Natural killer cell (primary cell): ENCODE results near the gene CLTA. TPM values are rescaled to one million over a fixed set of nuclear protein-coding genes. Genes with fewer than 3 reads are reported as not detected.
A peak's percentile ranks its signal among the peaks of the same experiment; 100 is the strongest.

Source experiments
- ATAC-seq, 3 donors: fragments of 150-1000 bp in 2 of 3; fragments of 200-7000 bp in 1 of 3; cut with Tn5 transposase; 1 replicate in 1 of 3; 2 replicates in 2 of 3; pipeline ENCODE4 v1.10.0; 2021; ENCODE audit warnings: mild to moderate bottlenecking in 2 of 3, moderate library complexity in 2 of 3
- DNase-seq, 2 donors: peaks; one replicate each; pipeline versions ENCODE4 v3.0.0 to v3.0.0-alpha.2; 2013 to 2021; ENCODE audit warnings: mixed read lengths in 1 of 2
- H3K27ac ChIP-seq: one replicate; pipeline ENCODE4 v1.5.1; 2013; ENCODE audit warnings: mild to moderate bottlenecking, low read length
- H3K27me3 ChIP-seq: one replicate; pipeline ENCODE4 v1.6.1; 2013; ENCODE audit warnings: low read length; ENCODE audit not compliant: control insufficient read depth, insufficient read depth
- H3K36me3 ChIP-seq: one replicate; pipeline ENCODE4 v1.6.1; 2013; ENCODE audit warnings: low read length; ENCODE audit not compliant: control insufficient read depth, insufficient read depth
- H3K4me1 ChIP-seq: one replicate; pipeline ENCODE4 v1.6.1; 2013; ENCODE audit warnings: low read length; ENCODE audit not compliant: control insufficient read depth, insufficient read depth
- H3K4me3 ChIP-seq: one replicate; pipeline ENCODE4 v1.5.1; 2013; ENCODE audit warnings: low read length
- H3K9me3 ChIP-seq: one replicate; pipeline ENCODE4 v1.6.1; 2013; ENCODE audit warnings: low read length; ENCODE audit not compliant: control insufficient read depth, insufficient read depth
- H3K27ac Mint-ChIP-seq, 2 donors: one replicate each; pipeline ENCODE4 v1.8.0; 2022; ENCODE audit warnings: mild to moderate bottlenecking in 2 of 2, mixed read lengths in 2 of 2, moderate library complexity in 1 of 2
- H3K27me3 Mint-ChIP-seq, 2 donors: one replicate each; pipeline ENCODE4 v1.8.0; 2022; ENCODE audit warnings: low read depth in 2 of 2, mixed read lengths in 2 of 2
- H3K36me3 Mint-ChIP-seq: one replicate; pipeline ENCODE4 v1.8.0; 2022; ENCODE audit warnings: mixed read lengths
- H3K4me1 Mint-ChIP-seq, 2 donors: one replicate each; pipeline ENCODE4 v1.8.0; 2022; ENCODE audit warnings: mixed read lengths in 2 of 2
- H3K4me3 Mint-ChIP-seq: one replicate; pipeline ENCODE4 v1.8.0; 2022; ENCODE audit warnings: mild to moderate bottlenecking, moderate library complexity, mixed read lengths
- H3K9me3 Mint-ChIP-seq, 2 donors: one replicate each; pipeline ENCODE4 v1.8.0; 2022; ENCODE audit warnings: mixed read lengths in 2 of 2
- WGBS: methylation state at CpG from one replicate; pipeline ENCODE4 v1.1.7; 2013; ENCODE audit warnings: missing lambda C conversion rate; ENCODE audit not compliant: insufficient coverage; 5-methylcytosine and 5-hydroxymethylcytosine counted together
- intact Hi-C: fragments of 100-400 bp; cut with micrococcal nuclease; formaldehyde crosslinking; loops from one replicate; pipeline ENCODE4 v1.14.2; 2022
- total RNA-seq, 4 donors: library from RNA; stranded (reverse); fragments of 120-200 nt in 1 of 4; gene quantifications; one replicate each; pipeline versions ENCODE4 v1.2.3 to v1.2.4, GENCODE V29; 2013 to 2022
- TF ChIP-seq, protein P1 (sequence below): fragments of 200-600 bp; IDR thresholded peaks from one replicate; pipeline ENCODE4 v1.8.0; 2022; ENCODE audit warnings: antibody characterized with exemption

The CLTA gene
- total RNA-seq, 3 donors from 2014 or later (not counting 1 experiment from before 2014, with no cell fraction given): 49.4 to 62.0 (median 52.6) TPM

GRCh38 chr9:36166168-36166927 is 24.4 kb upstream of the CLTA start:
- H3K27ac ChIP-seq: no peak overlapping the region
- Mint-ChIP-seq H3K36me3 (no peaks in the 10 kb centered on the region), H3K9me3 (no peaks in the 10 kb centered on the region), H3K27me3 (peaks cover 0 to 7% of the 10 kb centered on the region in 2 donors), H3K4me1 (peaks cover 4 to 21% of the 10 kb centered on the region in 2 donors), H3K4me3 (peak overlapping the region; percentile 72), H3K27ac (peak overlapping the region; percentile 50 to 74)
- ATAC-seq (peak; percentile 96 to 99 (median 96)), DNase-seq (peak; percentile 88 to 89)
- H3K36me3 ChIP-seq: peaks cover 3% of the 10 kb centered on the region
- intact Hi-C loops: loop anchor here (1.0 kb wide), 2 partner anchors 14 to 63 kb away; no protein-coding TSS in a partner anchor
- no peaks in the 10 kb centered on the region for H3K27me3 ChIP-seq
- 7% methylated on average over 58 of the region's 58 CpGs for WGBS
- H3K9me3 ChIP-seq: no peaks in the 10 kb centered on the region
- peaks cover 16% of the 10 kb centered on the region for H3K4me1 ChIP-seq
- peak overlapping the region; percentile 18 for H3K4me3 ChIP-seq
- TF ChIP-seq, protein P1, sequence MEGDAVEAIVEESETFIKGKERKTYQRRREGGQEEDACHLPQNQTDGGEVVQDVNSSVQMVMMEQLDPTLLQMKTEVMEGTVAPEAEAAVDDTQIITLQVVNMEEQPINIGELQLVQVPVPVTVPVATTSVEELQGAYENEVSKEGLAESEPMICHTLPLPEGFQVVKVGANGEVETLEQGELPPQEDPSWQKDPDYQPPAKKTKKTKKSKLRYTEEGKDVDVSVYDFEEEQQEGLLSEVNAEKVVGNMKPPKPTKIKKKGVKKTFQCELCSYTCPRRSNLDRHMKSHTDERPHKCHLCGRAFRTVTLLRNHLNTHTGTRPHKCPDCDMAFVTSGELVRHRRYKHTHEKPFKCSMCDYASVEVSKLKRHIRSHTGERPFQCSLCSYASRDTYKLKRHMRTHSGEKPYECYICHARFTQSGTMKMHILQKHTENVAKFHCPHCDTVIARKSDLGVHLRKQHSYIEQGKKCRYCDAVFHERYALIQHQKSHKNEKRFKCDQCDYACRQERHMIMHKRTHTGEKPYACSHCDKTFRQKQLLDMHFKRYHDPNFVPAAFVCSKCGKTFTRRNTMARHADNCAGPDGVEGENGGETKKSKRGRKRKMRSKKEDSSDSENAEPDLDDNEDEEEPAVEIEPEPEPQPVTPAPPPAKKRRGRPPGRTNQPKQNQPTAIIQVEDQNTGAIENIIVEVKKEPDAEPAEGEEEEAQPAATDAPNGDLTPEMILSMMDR: peak; percentile 98

GRCh38 chr9:36169166-36169565 is 21.6 kb upstream of the CLTA start, which contains the start of gene CCIN:
Gene CCIN, plus strand, starts transcription at chr9:36169388. Its CDS starts 115 bp downstream, at chr9:36169503.
- WGBS: 89% methylated on average over 6 of the region's 6 CpGs
- no peaks in the 10 kb centered on the region for H3K27me3 ChIP-seq
- no peak within 1 kb of the TSS for H3K27ac ChIP-seq
- no peaks in the 10 kb centered on the region for H3K9me3 ChIP-seq
- H3K4me3 ChIP-seq: no peak within 1 kb of the TSS
- intact Hi-C loops: no loop called here
- Mint-ChIP-seq H3K4me3 (no peak within 1 kb of the TSS), H3K36me3 (no peaks in the 10 kb centered on the region), H3K27ac (no peak within 1 kb of the TSS), H3K4me1 (peaks cover 0 to 10% of the 10 kb centered on the region in 2 donors), H3K9me3 (no peaks in the 10 kb centered on the region), H3K27me3 (peaks cover 0 to 10% of the 10 kb centered on the region in 2 donors)
- TF ChIP-seq, protein P1: no peak
- ATAC-seq (no peak), DNase-seq (no peak)
- H3K36me3 ChIP-seq: no peaks in the 10 kb centered on the region
- H3K4me1 ChIP-seq: peaks cover 16% of the 10 kb centered on the region

DNA sequence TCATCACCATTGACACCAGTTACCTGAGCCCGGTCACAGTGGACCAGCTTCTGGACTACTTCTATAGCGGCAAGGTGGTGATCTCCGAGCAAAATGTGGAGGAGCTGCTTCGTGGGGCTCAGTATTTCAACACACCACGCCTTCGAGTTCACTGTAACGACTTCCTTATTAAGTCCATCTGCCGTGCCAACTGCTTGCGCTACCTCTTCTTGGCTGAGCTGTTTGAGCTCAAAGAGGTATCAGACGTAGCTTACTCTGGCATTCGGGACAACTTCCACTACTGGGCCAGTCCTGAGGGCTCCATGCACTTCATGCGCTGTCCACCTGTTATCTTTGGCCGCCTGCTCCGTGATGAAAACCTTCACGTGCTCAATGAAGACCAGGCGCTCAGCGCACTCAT is 21.0 kb upstream of the CLTA start:
- 91% methylated on average over 17 of the region's 17 CpGs for WGBS
- no peaks in the 10 kb centered on the region for H3K9me3 ChIP-seq
- peaks cover 0 to 10% of the 10 kb centered on the region in 2 donors for H3K27me3 Mint-ChIP-seq
- DNase-seq: no peak
- H3K27ac ChIP-seq: no peak overlapping the region
- no peak overlapping the region for H3K4me3 Mint-ChIP-seq
- peaks cover 0 to 10% of the 10 kb centered on the region in 2 donors for H3K4me1 Mint-ChIP-seq
- H3K4me3 ChIP-seq: no peak overlapping the region
- TF ChIP-seq, protein P1: no peak
- no peaks in the 10 kb centered on the region for H3K36me3 ChIP-seq
- no peaks in the 10 kb centered on the region for H3K9me3 Mint-ChIP-seq
- peaks cover 16% of the 10 kb centered on the region for H3K4me1 ChIP-seq
- intact Hi-C loops: no loop called here
- ATAC-seq: no peak
- no peaks in the 10 kb centered on the region for H3K27me3 ChIP-seq
- H3K27ac Mint-ChIP-seq: no peak overlapping the region
- no peaks in the 10 kb centered on the region for H3K36me3 Mint-ChIP-seq
